ENCODE results near the gene TSSC4. TPM values are rescaled to one million over a fixed set of nuclear protein-coding genes. Genes with fewer than 3 reads are reported as not detected.
"Not testable (repeated sequence)": the region's sequence is repeated elsewhere in the genome, so short reads cannot be mapped to it uniquely, and the experiment has no call there.

The TSSC4 gene
- total RNA-seq, 1 experiment from 2014 or later, result 35.6 TPM

DNA sequence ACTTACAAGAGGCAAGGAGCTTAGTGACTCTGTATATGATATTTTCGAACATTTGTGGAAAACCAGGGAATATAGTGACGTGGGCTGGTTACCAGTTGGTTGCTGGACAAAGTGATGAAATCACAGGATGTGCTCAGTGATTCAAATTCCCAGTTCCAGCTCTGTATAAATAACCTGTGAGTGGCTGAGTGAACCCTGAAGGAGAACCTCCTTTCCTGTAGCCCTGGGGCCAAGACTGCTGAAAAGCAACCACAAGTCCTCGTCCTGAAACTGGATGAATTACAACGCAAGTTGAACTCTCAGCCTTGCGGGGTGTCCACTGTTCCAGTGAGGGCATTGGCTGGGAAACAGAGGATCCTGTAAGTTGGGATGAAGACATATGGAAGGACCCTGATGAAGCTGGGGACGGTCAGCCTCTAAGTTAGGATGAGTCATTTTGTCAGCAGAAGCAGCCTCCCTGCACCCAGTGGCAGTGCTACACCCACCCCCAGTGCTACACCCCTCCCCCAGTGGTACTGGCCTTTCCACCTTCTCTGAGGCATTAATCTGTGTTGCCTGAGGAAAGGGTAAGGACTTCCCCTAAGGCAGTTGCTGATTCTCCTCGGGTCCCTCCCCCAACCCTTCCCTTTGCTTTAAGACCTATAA is 45.4 kb upstream of the TSSC4 start:
- Histone ChIP-seq H3K36me3 (ENCODE audit: low read depth) (no peaks in the 10 kb centered on the region), H2AFZ (no peak overlapping the region; the same call in 1 of the 2 replicates), H3K4me2 (peak overlapping the region; percentile 54), H4K20me1 (ENCODE audit: insufficient read depth) (no peaks in the 10 kb centered on the region), H3F3A (ENCODE audit: insufficient read depth, low read depth) (peaks cover 10% of the 10 kb centered on the region; the same call in 1 of the 2 replicates), H3K27me3 (ENCODE audit: insufficient read depth, low read depth) (peaks cover 11% of the 10 kb centered on the region; the same call in 1 of the 2 replicates), H3K4me3 (no peak overlapping the region), H3K9me3 (ENCODE audit: insufficient read depth, low read depth) (no peaks in the 10 kb centered on the region), H3K4me1 (replicated peaks; ENCODE audit: insufficient read depth) (peaks cover 9% of the 10 kb centered on the region; the same call in 1 of the 2 replicates), H3K9me2 (ENCODE audit: insufficient read depth) (no peaks in the 10 kb centered on the region), H3K79me2 (ENCODE audit: low read depth) (no peaks in the 10 kb centered on the region), H3K27ac (peak overlapping the region; percentile 23; the same call in 1 of the 2 replicates)
- ChIA-PET POLR2A (ENCODE audit: unreplicated experiment) (no interaction called here), CTCF (no interaction called here)
- peak in 1 of 2 experiments; percentile 9 for DNase-seq
- BruUV-seq (replicated peaks), result no TSS peak
- TF ChIP-seq, protein P1, sequence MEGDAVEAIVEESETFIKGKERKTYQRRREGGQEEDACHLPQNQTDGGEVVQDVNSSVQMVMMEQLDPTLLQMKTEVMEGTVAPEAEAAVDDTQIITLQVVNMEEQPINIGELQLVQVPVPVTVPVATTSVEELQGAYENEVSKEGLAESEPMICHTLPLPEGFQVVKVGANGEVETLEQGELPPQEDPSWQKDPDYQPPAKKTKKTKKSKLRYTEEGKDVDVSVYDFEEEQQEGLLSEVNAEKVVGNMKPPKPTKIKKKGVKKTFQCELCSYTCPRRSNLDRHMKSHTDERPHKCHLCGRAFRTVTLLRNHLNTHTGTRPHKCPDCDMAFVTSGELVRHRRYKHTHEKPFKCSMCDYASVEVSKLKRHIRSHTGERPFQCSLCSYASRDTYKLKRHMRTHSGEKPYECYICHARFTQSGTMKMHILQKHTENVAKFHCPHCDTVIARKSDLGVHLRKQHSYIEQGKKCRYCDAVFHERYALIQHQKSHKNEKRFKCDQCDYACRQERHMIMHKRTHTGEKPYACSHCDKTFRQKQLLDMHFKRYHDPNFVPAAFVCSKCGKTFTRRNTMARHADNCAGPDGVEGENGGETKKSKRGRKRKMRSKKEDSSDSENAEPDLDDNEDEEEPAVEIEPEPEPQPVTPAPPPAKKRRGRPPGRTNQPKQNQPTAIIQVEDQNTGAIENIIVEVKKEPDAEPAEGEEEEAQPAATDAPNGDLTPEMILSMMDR (conservative IDR thresholded peaks at IDR 0.05), result no peak
- no peak for TF ChIP-seq EZH2 (IDR thresholded peaks at IDR 0.05; ENCODE audit: low read depth)
- intact Hi-C loops (cut with micrococcal nuclease; ENCODE audit: unreplicated experiment), result no loop called here

DNA sequence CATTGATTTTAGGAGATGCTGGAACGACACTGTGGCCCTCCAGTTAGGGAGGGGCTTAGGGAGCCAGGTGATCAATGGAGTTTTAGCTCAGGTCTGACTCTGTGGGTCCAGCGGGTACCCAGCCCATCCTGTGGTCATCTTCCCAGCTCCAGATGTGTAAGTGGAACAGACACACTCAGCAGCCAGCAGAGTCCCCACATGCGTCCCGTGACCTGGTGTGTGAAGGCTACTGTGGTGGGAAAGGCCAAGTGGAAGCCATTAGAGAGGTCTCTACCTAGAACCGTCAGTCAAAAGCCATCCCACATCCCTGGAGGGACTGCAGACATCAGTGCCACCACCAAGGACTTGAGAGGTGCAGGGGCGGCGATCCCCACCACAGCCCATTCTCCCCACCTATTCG is 43.3 kb upstream of the TSSC4 start:
- no TSS peak for BruUV-seq (replicated peaks)
- H2AFZ ChIP-seq, result no peak overlapping the region
- ChIA-PET CTCF (no interaction called here), POLR2A (ENCODE audit: unreplicated experiment) (no interaction called here)
- no peak overlapping the region for H3K4me3 ChIP-seq
- no peaks in the 10 kb centered on the region for H3K9me3 ChIP-seq (ENCODE audit: insufficient read depth, low read depth)
- intact Hi-C loops (cut with micrococcal nuclease; ENCODE audit: unreplicated experiment), result no loop called here
- H3K4me2 ChIP-seq, result no peak overlapping the region
- no peak overlapping the region for H3K27ac ChIP-seq
- peaks cover 9% of the 10 kb centered on the region; the same call in 1 of the 2 replicates for H3K4me1 ChIP-seq (replicated peaks; ENCODE audit: insufficient read depth)
- H4K20me1 ChIP-seq (ENCODE audit: insufficient read depth), result no peaks in the 10 kb centered on the region
- no peak for DNase-seq
- H3F3A ChIP-seq (ENCODE audit: insufficient read depth, low read depth), result peaks cover 10% of the 10 kb centered on the region; the same call in 1 of the 2 replicates
- H3K9me2 ChIP-seq (ENCODE audit: insufficient read depth), result no peaks in the 10 kb centered on the region
- no peaks in the 10 kb centered on the region for H3K36me3 ChIP-seq (ENCODE audit: low read depth)
- H3K79me2 ChIP-seq (ENCODE audit: low read depth), result no peaks in the 10 kb centered on the region
- H3K27me3 ChIP-seq (ENCODE audit: insufficient read depth, low read depth), result no peaks in the 10 kb centered on the region; the same call in 1 of the 2 replicates
- TF ChIP-seq, protein P1 (conservative IDR thresholded peaks at IDR 0.05), result no peak
- TF ChIP-seq EZH2 (IDR thresholded peaks at IDR 0.05; ENCODE audit: low read depth), result no peak

DNA sequence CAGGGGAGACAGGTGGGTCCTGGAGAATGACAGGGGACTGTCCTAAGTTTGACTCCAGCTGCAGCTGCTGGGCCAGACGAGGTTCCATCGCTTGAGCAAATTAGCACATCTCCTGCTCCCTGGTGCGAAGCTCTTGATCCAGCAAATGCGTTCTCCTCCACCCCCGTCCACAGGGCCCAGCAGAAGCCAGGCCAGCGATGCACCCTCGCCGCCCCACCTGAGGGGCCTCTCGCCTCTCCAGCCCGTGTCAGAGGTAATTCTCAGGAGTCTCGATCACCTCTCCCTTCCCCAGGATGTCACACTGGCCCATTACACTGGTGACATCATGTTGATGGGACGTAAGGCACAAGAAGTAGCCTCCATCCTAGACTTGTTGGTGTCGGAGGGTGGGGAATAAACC is 42.9 kb upstream of the TSSC4 start:
- H3F3A ChIP-seq (ENCODE audit: insufficient read depth, low read depth); intact Hi-C loops (cut with micrococcal nuclease; ENCODE audit: unreplicated experiment); H3K4me3 ChIP-seq; H3K79me2 ChIP-seq (ENCODE audit: low read depth); H3K9me2 ChIP-seq (ENCODE audit: insufficient read depth); H4K20me1 ChIP-seq (ENCODE audit: insufficient read depth); H2AFZ ChIP-seq; BruUV-seq (replicated peaks); POLR2A ChIA-PET (ENCODE audit: unreplicated experiment); H3K9me3 ChIP-seq (ENCODE audit: insufficient read depth, low read depth); H3K27me3 ChIP-seq (ENCODE audit: insufficient read depth, low read depth); H3K4me1 ChIP-seq (replicated peaks; ENCODE audit: insufficient read depth); H3K36me3 ChIP-seq (ENCODE audit: low read depth); CTCF ChIA-PET; DNase-seq; H3K4me2 ChIP-seq; H3K27ac ChIP-seq: not testable (repeated sequence)

Measured in PC-9 (cell line).